GM21717 (cell line): Measurements from ENCODE around the gene EBLN1.
"Not testable (repeated sequence)": the region's sequence is repeated elsewhere in the genome, so short reads cannot be mapped to it uniquely, and the experiment has no call there.

Experiments used
- ATAC-seq: cut with Tn5 transposase; IDR thresholded peaks from one replicate; pipeline ENCODE4 v1.9.1; 2021; ENCODE audit warnings: mild to moderate bottlenecking, moderate library complexity; ENCODE audit not compliant: unreplicated experiment

The EBLN1 gene

GRCh38 chr10:22228943-22229801, 11.4 kb upstream of the EBLN1 start:
- ATAC-seq = peak; percentile 73

GRCh38 chr10:22228167-22228938, 10.5 kb upstream of the EBLN1 start:
- no peak for ATAC-seq

- no peak for ATAC-seq
These were observed 8.8 kb upstream of the EBLN1 start for GRCh38 chr10:22226599-22226998.

GRCh38 chr10:22222236-22223190, 4.7 kb upstream of the EBLN1 start:
- ATAC-seq = no peak

GRCh38 chr10:22219308-22219707, 1.5 kb upstream of the EBLN1 start:
- no peak for ATAC-seq

- ATAC-seq = no peak
These were observed 633 bp upstream of the EBLN1 start for GRCh38 chr10:22218448-22218847.

DNA sequence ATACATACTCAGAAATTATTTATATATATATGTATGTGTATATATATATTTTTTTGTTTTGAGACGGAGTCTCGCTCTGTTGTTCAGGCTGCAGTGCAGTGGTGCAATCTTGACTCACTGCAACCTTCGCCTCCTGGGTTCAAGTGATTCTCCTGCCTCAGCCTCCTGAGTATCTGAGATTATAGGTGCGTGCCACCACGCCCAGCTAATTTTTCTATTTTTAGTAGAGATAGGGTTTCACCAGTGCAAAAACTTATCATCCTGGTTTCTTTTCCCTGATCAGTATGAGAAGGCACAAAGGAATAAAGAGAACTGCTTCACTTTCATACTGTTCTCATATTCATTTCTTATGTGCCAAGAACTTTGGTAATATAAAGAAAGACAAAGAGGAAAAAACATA, 731 bp downstream of the EBLN1 start:
- not testable (repeated sequence) for ATAC-seq

DNA sequence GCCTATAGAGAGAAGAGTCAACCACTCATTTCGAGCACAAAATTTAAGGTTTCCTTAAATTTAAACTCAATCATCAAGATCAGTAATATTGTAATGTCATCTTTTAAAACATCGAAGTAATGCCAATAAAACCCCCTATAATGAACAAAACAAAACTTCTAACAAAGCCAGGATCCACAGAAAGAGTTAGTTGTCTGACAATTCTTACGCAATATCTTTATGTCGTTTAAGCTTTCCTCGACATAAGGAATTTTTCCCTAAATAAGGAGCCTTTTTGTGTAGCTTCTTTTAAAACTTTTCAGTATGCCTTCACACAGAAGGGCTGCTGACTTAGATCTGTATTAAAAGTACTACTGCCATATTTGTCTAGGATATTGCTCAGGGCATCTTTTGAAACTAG, 7.5 kb downstream of the EBLN1 start:
- ATAC-seq = no peak

- no peak for ATAC-seq
These were observed 23.9 kb downstream of the EBLN1 start for GRCh38 chr10:22193945-22194344.

DNA sequence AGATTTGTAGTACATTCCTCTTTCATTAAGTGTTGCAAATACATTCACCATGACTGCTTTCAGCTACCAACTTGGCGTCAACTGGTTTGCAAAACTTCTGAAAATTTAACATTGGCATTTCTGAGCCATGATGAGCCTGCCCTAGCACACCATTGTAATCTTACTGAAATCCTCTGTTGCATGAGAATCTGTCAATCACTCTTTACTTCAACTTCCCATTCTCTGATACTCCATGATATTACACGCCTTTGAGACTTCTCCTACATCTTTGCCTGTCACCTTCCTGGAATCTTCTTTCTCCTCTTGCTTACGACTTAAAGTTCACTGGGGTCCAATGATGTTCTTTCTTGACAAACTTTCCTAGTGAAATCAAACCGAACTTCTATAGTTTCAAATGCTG, 32.2 kb downstream of the EBLN1 start:
- no peak for ATAC-seq

GRCh38 chr10:22183771-22184461, 33.9 kb downstream of the EBLN1 start:
- ATAC-seq = no peak

DNA sequence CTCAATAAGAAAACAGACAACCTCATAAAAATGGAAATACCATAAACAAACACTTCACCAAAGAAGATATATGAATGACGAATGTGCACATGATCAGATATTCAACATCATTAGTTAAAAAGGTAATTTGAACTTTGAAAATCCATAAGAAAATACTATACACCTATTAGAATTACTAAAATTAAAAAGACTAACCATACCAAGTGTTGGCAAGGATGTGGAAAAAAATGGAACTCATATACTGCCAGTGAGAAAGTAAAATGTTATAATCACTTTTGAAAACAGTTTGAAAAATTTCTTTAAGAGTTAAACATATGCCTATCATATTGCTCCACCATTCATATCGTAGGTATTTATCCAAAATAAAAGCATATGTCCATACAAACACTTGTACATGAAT, 37.1 kb downstream of the EBLN1 start:
- ATAC-seq = no peak

- ATAC-seq = no peak
These were observed 43.4 kb downstream of the EBLN1 start for GRCh38 chr10:22174442-22174841.

DNA sequence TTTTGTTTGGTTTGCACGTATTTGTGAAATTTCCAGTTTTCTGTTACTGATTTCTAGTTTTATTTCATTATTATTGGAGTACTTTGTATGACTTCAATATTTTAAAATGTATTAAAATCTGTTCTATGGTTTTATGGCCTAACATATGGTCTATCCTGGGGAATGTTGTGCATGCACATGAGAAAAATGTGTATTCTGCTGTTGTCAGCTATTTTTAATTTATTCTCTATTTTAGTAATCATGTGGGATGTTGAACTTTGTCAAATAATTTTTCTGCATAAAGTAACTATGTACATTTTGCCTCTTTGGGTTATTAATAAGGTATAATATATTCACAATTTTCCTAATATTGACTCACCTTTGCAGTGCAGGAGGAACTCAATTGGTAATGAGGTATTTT, 46.7 kb downstream of the EBLN1 start:
- ATAC-seq = no peak

GRCh38 chr10:22170582-22170981, 47.2 kb downstream of the EBLN1 start:
- ATAC-seq = no peak

- ATAC-seq = no peak
These were observed 57.8 kb downstream of the EBLN1 start for GRCh38 chr10:22159979-22160378.

- no peak for ATAC-seq
These were observed 58.6 kb downstream of the EBLN1 start for GRCh38 chr10:22159180-22159579.
